Upper lobe of right lung (tissue), 1 donor: ENCODE results near the gene IRF2BPL. TPM values are rescaled to one million over a fixed set of nuclear protein-coding genes. Genes with fewer than 3 reads are reported as not detected.

Experiments used
- ATAC-seq: fragments of 200-7000 bp; cut with Tn5 transposase; one replicate; pipeline ENCODE4 v1.9.1; 2020; ENCODE audit warnings: mild to moderate bottlenecking, moderate library complexity
- DNase-seq: peaks from one replicate; pipeline ENCODE4 v3.0.0-alpha.2; 2020
- H3K27ac ChIP-seq: fragments of 200-600 bp; one replicate; pipeline ENCODE4 v1.8.0; 2022
- H3K27me3 ChIP-seq: fragments of 200-600 bp; one replicate; pipeline ENCODE4 v1.8.0; 2022; ENCODE audit warnings: mild to moderate bottlenecking
- H3K36me3 ChIP-seq: fragments of 200-600 bp; one replicate; pipeline ENCODE4 v1.8.0; 2022
- H3K4me1 ChIP-seq: fragments of 200-600 bp; one replicate; pipeline ENCODE4 v1.8.0; 2022
- H3K4me3 ChIP-seq: fragments of 200-600 bp; one replicate; pipeline ENCODE4 v1.8.0; 2022; ENCODE audit warnings: mild to moderate bottlenecking
- H3K9me3 ChIP-seq: fragments of 200-600 bp; one replicate; pipeline ENCODE4 v1.8.0; 2022
- CTCF ChIP-seq: fragments of 200-600 bp; IDR thresholded peaks from one replicate; pipeline ENCODE4 v1.8.0; 2022; ENCODE audit warnings: antibody characterized with exemption
- intact Hi-C: fragments of 100-400 bp; cut with DNase I; formaldehyde crosslinking; loops from one replicate; pipeline ENCODE4 v1.11.0; 2022
- total RNA-seq: library from RNA; stranded (reverse); fragmentation: NEBNext Ultra II Directional; extraction: Animal tissue kit (Norgen Biotek cat#: 25700); gene quantifications from one replicate; pipeline ENCODE4 v1.2.1, GENCODE V29; 2021
- donor health status: DM: no; HTN: yes; CAD: no; lungs with severe emphysema.

Gene IRF2BPL
- total RNA-seq, 1 donor from 2014 or later, result 50.6 TPM

GRCh38 chr14:77052281-77053044, 24.0 kb upstream of the IRF2BPL start:
- peak overlapping the region; percentile 68 for H3K27ac ChIP-seq
- H3K4me3 ChIP-seq, result no peak overlapping the region
- ATAC-seq, result peak; percentile 39
- no peak for TF ChIP-seq CTCF
- peaks cover 24% of the 10 kb centered on the region for H3K4me1 ChIP-seq
- intact Hi-C loops, result loop anchor here (5.0 kb wide), 1 partner anchor 140 kb away; no protein-coding TSS in a partner anchor
- DNase-seq, result no peak
- H3K36me3 ChIP-seq, result no peaks in the 10 kb centered on the region
- peaks cover 4% of the 10 kb centered on the region for H3K9me3 ChIP-seq
- H3K27me3 ChIP-seq, result no peaks in the 10 kb centered on the region

- ATAC-seq (peak; percentile 91), DNase-seq (peak; percentile 92)
- Histone ChIP-seq H3K27ac (peak overlapping the region; percentile 68), H3K36me3 (no peaks in the 10 kb centered on the region), H3K27me3 (no peaks in the 10 kb centered on the region), H3K9me3 (peaks cover 2% of the 10 kb centered on the region), H3K4me1 (peaks cover 38% of the 10 kb centered on the region), H3K4me3 (no peak overlapping the region)
- TF ChIP-seq CTCF, result no peak
- intact Hi-C loops, result loop anchor here (5.0 kb wide), 1 partner anchor 139 kb away; no protein-coding TSS in a partner anchor
These were observed 22.6 kb upstream of the IRF2BPL start for GRCh38 chr14:77051116-77051515.

- Histone ChIP-seq H3K4me1 (peaks cover 71% of the 10 kb centered on the region), H3K9me3 (no peaks in the 10 kb centered on the region), H3K4me3 (no peak overlapping the region), H3K27ac (peak overlapping the region; percentile 96), H3K36me3 (no peaks in the 10 kb centered on the region), H3K27me3 (no peaks in the 10 kb centered on the region)
- ATAC-seq, result no peak
- intact Hi-C loops, result no loop called here
- no peak for TF ChIP-seq CTCF
- no peak for DNase-seq
These were observed 18.2 kb upstream of the IRF2BPL start for GRCh38 chr14:77046721-77047120.

- peak; percentile 80 for DNase-seq
- Histone ChIP-seq H3K4me3 (no peak overlapping the region), H3K4me1 (peaks cover 74% of the 10 kb centered on the region), H3K27ac (peak overlapping the region; percentile 96), H3K27me3 (no peaks in the 10 kb centered on the region), H3K9me3 (no peaks in the 10 kb centered on the region), H3K36me3 (no peaks in the 10 kb centered on the region)
- intact Hi-C loops, result no loop called here
- no peak for TF ChIP-seq CTCF
- ATAC-seq, result peak; percentile 79
These were observed 17.0 kb upstream of the IRF2BPL start for GRCh38 chr14:77045238-77046162.

GRCh38 chr14:77044783-77045237, 16.3 kb upstream of the IRF2BPL start:
- ATAC-seq (no peak), DNase-seq (no peak)
- Histone ChIP-seq H3K36me3 (no peaks in the 10 kb centered on the region), H3K27me3 (no peaks in the 10 kb centered on the region), H3K9me3 (no peaks in the 10 kb centered on the region), H3K27ac (peak overlapping the region; percentile 96), H3K4me3 (no peak overlapping the region), H3K4me1 (peaks cover 73% of the 10 kb centered on the region)
- TF ChIP-seq CTCF, result no peak
- intact Hi-C loops, result no loop called here
